B cell (primary cell): Measurements from ENCODE around the gene DCTN4.
"Not testable (repeated sequence)": the region's sequence is repeated elsewhere in the genome, so short reads cannot be mapped to it uniquely, and the experiment has no call there.

Experiments used
- CTCF ChIP-seq: fragments of 200-600 bp; IDR thresholded peaks from one replicate; pipeline ENCODE4 v1.8.0; 2022; ENCODE audit warnings: antibody characterized with exemption, mild to moderate bottlenecking
- EZH2 ChIP-seq: IDR thresholded peaks from 2 replicates; pipeline ENCODE4 v1.6.1; 2012; ENCODE audit warnings: borderline replicate concordance, low read depth, mild to moderate bottlenecking, moderate library complexity, low read length; ENCODE audit not compliant: insufficient read depth, poor library complexity, severe bottlenecking

- TF ChIP-seq CTCF, EZH2: not testable (repeated sequence)
These were observed 16.2 kb downstream of the DCTN4 start for GRCh38 chr5:150742455-150743141.
